Thymus (tissue), 11 donors: ENCODE data around the gene SMIM28. TPM values are rescaled to one million over a fixed set of nuclear protein-coding genes. Genes with fewer than 3 reads are reported as not detected.
A peak's percentile ranks its signal among the peaks of the same experiment; 100 is the strongest.
"Not testable (repeated sequence)": the region's sequence is repeated elsewhere in the genome, so short reads cannot be mapped to it uniquely, and the experiment has no call there.

Experiments used
- DNase-seq, 9 donors: peaks; one replicate each; pipeline ENCODE4 v3.0.0-alpha.2; 2013; ENCODE audit warnings: low spot score in 9 of 9, low read depth in 6 of 9, missing footprints in 1 of 9
- H3K27ac ChIP-seq, 2 donors: one replicate each; pipeline ENCODE4 v1.5.1; 2013; ENCODE audit warnings: control low read depth in 1 of 2, low read depth in 1 of 2, low read length in 1 of 2, mild to moderate bottlenecking in 1 of 2, moderate library complexity in 1 of 2
- H3K27me3 ChIP-seq, 2 donors: one replicate each; pipeline ENCODE4 v1.5.1; 2013; ENCODE audit warnings: low read length in 1 of 2; ENCODE audit not compliant: control insufficient read depth in 2 of 2, insufficient read depth in 1 of 2
- H3K36me3 ChIP-seq, 2 donors: one replicate each; pipeline ENCODE4 v1.5.1; 2013; ENCODE audit warnings: low read length in 1 of 2, mild to moderate bottlenecking in 1 of 2, moderate library complexity in 1 of 2; ENCODE audit not compliant: control insufficient read depth in 2 of 2, insufficient read depth in 2 of 2
- H3K4me1 ChIP-seq, 2 donors: one replicate each; pipeline ENCODE4 v1.5.1; 2013; ENCODE audit warnings: low read length in 2 of 2; ENCODE audit not compliant: control insufficient read depth in 2 of 2, insufficient read depth in 2 of 2
- H3K4me3 ChIP-seq, 2 donors: one replicate each; pipeline ENCODE4 v1.5.1; 2013; ENCODE audit warnings: low read length in 2 of 2, control low read depth in 1 of 2, mild to moderate bottlenecking in 1 of 2
- H3K9me3 ChIP-seq, 2 donors: one replicate each; pipeline ENCODE4 v1.5.1; 2013; ENCODE audit warnings: low read length in 1 of 2, mild to moderate bottlenecking in 1 of 2; ENCODE audit not compliant: control insufficient read depth in 2 of 2, insufficient read depth in 1 of 2
- WGBS: extraction: QIAGEN DNeasy Blood & Tissue Kit; methylation state at CpG from one replicate; pipeline ENCODE4 v1.1.7; 2013; 5-methylcytosine and 5-hydroxymethylcytosine counted together
- polyA plus RNA-seq: library from polyadenylated mRNA; stranded (reverse); fragments of 200-250 nt; gene quantifications from one replicate; pipeline ENCODE4 v1.2.3, GENCODE V29; 2013
- total RNA-seq: library from RNA; stranded (reverse); fragments of 120-200 nt; gene quantifications from one replicate; pipeline ENCODE4 v1.2.4, GENCODE V29; 2013
- donor health status: healthy.

Gene SMIM28
- total and polyA plus RNA-seq, 2 donors = not detected

DNA sequence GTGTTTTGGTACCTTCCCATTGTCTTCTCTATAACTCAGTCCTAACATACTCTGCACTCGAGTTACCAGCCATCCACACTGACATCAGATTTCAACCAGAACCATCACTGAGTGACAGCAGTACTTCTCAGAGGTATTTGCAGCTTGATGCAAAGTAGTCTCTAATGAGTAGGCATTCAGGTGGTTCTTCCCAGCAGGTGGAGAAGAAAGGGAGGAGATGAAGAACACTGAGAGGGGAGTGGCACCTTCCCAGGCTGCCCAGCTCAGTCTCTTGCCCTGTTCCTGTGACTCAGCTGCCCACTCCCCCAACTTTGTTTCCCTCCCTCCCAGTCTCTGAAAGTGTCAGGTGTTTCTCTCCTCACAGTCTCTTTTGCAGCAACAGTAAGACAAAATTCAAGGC, 38.7 kb upstream of the SMIM28 start:
- no peaks in the 10 kb centered on the region for H3K36me3 ChIP-seq
- 92% methylated on average over 1 of the region's 1 CpG for WGBS
- no peak overlapping the region for H3K4me3 ChIP-seq
- peaks cover 0 to 1% of the 10 kb centered on the region in 2 donors for H3K9me3 ChIP-seq
- H3K27me3 ChIP-seq = no peaks in the 10 kb centered on the region
- no peak overlapping the region for H3K27ac ChIP-seq
- H3K4me1 ChIP-seq = no peaks in the 10 kb centered on the region
- no peak for DNase-seq

DNA sequence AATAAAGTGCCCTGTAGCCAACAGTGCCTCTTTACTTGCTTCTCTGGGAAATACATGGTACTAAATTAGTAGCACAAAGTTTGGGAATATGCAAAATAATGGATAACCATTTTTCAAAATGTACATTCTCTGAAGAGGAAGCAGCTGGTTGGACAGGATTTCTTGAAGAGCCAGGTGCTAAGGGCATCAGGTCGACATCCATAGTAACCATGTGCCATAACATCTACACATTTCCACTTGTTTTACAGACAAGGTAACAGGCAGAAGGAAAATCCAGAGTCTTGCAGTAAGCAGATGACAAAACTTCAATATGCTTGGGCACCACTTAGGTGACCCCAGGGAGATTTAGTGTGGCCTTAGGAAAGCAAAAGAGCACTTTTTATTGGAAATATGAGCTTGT, 36.5 kb upstream of the SMIM28 start:
- 88% methylated on average over 1 of the region's 1 CpG for WGBS
- H3K27ac ChIP-seq = no peak overlapping the region
- no peaks in the 10 kb centered on the region for H3K36me3 ChIP-seq
- H3K9me3 ChIP-seq = peaks cover 0 to under 1% of the 10 kb centered on the region in 2 donors
- no peaks in the 10 kb centered on the region for H3K4me1 ChIP-seq
- DNase-seq = no peak
- no peak overlapping the region for H3K4me3 ChIP-seq
- no peaks in the 10 kb centered on the region for H3K27me3 ChIP-seq

DNA sequence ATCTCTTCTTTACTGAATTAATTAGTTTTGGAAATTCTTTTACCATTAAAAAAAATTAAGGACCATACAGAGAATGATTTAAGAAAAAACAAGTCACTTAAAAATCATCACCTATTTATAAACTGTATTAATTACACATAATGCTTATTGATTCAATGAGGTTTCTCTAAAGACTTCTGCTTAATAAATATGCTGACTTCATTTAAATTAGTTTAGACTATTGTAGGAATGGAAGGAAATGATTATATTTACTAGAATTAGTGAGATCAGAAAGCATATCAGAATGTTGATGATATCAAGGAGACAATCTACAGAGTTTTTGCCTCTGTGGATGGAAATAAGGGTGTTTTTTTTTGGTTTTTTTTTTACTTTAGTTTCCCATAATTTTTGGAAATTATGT, 34.6 kb upstream of the SMIM28 start:
- Histone ChIP-seq H3K4me3 (no peak overlapping the region), H3K27me3 (no peaks in the 10 kb centered on the region), H3K9me3 (no peaks in the 10 kb centered on the region), H3K27ac (no peak overlapping the region), H3K36me3 (no peaks in the 10 kb centered on the region), H3K4me1 (no peaks in the 10 kb centered on the region)
- DNase-seq = no peak

DNA sequence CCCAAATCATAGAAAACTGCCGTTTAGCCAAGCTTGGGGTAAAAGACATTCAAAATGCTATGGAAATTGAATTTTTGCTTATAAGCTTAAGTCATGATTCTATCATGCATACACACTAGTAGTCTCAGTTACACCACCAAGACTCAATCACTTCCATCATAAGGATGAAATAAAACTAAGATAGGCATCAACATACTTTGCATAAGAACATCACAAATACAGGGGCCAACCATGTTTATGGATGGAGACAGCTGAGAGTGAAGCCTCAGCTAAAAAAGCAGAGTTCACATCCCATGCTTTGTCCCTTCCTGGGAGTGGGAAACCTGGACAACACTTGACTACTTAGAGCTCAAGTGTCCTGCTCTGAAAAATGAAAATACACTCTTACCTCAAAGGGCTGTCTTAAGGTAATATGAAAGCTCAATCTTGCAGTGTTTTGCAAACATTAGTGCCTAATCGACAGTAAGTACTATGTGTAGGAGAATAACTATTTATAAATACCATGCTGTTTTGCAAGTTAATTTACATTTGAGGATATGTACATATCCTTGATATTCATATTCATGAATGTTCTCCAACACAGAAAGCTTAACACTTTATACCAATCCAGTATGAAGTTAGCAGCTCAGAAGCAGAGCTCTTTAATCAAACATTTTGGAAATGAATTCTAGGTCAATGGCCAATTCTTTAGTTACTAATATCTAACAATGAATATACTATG, 32.0 kb upstream of the SMIM28 start:
- Histone ChIP-seq H3K36me3 (no peaks in the 10 kb centered on the region), H3K4me3 (no peak overlapping the region), H3K4me1 (no peaks in the 10 kb centered on the region), H3K27me3 (no peaks in the 10 kb centered on the region), H3K27ac (no peak overlapping the region), H3K9me3 (no peaks in the 10 kb centered on the region)
- WGBS = 93% methylated on average over 2 of the region's 2 CpGs
- DNase-seq = no peak

DNA sequence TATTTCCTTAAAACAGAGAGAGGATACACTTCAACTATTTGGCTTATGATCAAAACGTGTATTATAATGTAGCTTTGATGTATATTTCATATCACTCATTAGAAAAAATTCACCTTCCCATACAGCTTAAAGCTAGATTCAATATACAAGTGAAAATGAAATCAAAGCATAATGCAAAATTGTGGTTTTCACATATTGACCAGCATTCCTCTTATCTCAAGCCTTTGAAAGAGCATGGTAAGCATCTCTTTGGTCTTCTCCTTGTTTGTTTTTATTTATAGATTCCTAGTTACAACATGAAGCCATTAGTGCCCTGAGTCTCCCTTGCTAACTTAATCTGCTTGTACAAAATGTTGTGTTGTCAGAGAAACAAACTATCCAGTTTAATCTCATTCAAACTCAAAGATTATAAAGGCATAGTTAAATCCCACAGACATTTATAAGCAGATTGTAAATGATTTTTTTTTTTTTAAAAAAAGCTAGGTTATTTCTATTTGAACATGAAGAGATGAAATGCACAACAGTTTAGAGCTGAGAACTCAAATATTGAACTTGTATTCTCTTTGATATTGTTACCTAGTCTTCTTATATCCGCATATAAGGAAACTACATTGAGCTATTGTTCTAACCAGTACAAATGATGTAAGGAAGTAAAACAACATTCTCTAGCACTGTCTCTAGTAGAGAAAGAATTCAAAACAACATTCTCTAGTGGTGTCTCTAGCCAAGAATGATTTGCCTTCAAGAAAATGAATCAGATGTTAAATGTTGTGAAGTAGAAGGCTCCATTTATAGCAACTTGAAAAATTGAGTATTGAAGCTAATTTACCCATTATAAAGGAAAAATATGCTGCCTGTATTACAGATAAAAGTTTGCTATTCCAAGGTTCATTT, 31.2 kb upstream of the SMIM28 start:
- Histone ChIP-seq H3K27me3 (no peaks in the 10 kb centered on the region), H3K27ac (no peak overlapping the region), H3K36me3 (no peaks in the 10 kb centered on the region), H3K4me1 (no peaks in the 10 kb centered on the region), H3K4me3 (no peak overlapping the region), H3K9me3 (no peaks in the 10 kb centered on the region)
- 95% methylated on average over 2 of the region's 2 CpGs for WGBS
- no peak for DNase-seq

DNA sequence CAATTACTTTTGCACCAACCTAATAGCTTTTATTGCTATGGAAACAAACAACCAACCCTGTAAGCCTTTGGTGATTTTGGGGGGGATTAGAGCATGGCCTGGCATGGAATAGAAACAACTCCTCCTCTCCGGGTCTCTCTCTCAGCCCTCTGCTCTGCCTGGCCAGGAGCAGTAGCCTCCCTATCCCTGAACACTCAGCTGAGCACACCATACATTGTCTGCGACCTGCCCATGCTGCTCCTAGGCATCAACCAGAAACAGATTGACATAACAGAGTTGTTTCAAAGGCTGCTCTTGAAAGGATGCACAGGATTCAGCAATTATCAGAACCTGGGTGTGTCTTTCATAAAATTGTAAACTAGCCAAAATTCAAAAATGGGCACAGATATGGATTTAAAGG, 29.8 kb upstream of the SMIM28 start:
- H3K4me1 ChIP-seq = no peaks in the 10 kb centered on the region
- WGBS = 97% methylated on average over 2 of the region's 2 CpGs

DNA sequence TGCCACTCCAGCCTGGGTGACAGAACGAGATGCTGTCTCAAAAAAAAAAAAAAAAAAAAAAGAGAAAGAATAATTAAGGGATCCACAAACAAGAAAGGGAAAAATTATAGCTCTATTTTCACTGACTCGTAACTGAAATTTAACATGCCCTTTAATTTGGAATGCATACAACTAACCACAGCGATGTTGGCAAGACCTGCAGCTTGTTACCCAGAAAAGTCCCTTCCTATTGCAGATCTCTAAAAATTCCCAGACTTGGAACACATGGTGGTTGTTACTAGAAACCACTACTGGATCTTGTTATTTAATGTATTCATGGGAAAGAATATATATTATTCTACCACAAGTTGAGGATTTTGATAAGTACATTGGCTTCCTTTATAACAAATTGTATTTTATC, 27.8 kb upstream of the SMIM28 start:
- no peak overlapping the region for H3K27ac ChIP-seq
- no peaks in the 10 kb centered on the region for H3K27me3 ChIP-seq
- DNase-seq = peak in 1 of 9 donors; percentile 3
- H3K9me3 ChIP-seq = no peaks in the 10 kb centered on the region
- H3K36me3 ChIP-seq = no peaks in the 10 kb centered on the region
- 94% methylated on average over 3 of the region's 3 CpGs for WGBS
- H3K4me3 ChIP-seq = no peak overlapping the region
- H3K4me1 ChIP-seq = no peaks in the 10 kb centered on the region

More for the DNA sequence above, 29.8 kb upstream of the SMIM28 start:
- Histone ChIP-seq H3K9me3 (no peaks in the 10 kb centered on the region), H3K27ac (no peak overlapping the region), H3K36me3 (no peaks in the 10 kb centered on the region), H3K4me3 (no peak overlapping the region), H3K27me3 (no peaks in the 10 kb centered on the region)
- no peak for DNase-seq

DNA sequence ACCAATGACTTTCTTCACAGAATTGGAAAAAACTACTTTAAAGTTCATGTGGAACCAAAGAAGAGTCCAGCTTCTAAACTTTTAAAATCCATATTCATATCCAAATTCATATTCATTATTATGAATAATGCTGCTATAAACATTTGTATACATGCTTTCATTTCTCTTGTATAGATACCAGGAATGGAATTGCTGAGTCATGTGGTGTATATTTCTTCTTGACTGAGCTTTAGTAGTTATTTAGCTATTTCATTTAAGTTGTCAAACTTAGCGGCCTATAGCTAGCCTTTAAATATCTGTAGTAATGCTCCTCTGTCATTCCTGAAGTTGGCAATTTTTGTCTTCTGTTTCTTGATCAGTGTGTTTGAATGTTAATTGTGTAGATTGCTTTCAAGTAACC, 19.8 kb upstream of the SMIM28 start:
- H3K36me3 ChIP-seq = no peaks in the 10 kb centered on the region
- H3K4me3 ChIP-seq = no peak overlapping the region
- H3K4me1 ChIP-seq = no peaks in the 10 kb centered on the region
- WGBS = 97% methylated on average over 1 of the region's 1 CpG
- DNase-seq = no peak
- no peaks in the 10 kb centered on the region for H3K9me3 ChIP-seq
- H3K27ac ChIP-seq = no peak overlapping the region
- no peaks in the 10 kb centered on the region for H3K27me3 ChIP-seq

DNA sequence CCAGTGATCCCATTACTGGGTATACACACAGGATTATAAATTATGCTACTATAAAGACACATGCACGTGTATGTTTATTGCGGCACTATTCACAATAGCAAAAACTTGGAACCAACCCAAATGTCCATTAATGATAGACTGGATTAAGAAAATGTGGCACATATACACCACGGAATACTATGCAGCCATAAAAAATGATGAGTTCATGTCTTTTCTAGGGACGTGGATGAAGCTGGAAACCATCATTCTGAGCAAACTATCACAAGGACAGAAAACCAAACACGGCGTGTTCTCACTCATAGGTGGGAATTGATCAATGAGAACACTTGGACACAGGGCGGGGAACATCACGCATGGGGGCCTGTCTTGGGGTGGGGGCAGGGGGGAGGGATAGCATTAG, 9.0 kb upstream of the SMIM28 start:
- 98% methylated on average over 8 of the region's 8 CpGs for WGBS
- not testable (repeated sequence) for H3K27ac ChIP-seq, H3K9me3 ChIP-seq, DNase-seq, H3K4me1 ChIP-seq, H3K4me3 ChIP-seq, H3K27me3 ChIP-seq, H3K36me3 ChIP-seq
